MCF 10A (cell line): ENCODE data around the gene HS6ST3. TPM values are rescaled to one million over a fixed set of nuclear protein-coding genes. Genes with fewer than 3 reads are reported as not detected.

Experiments used
- BruUV-seq: library from RNA; stranded (reverse); fragments of 400-500 nt; replicated peaks from 2 replicates; lab custom pipeline; 2021; lab: Mats Ljungman, UMichigan
- CTCF ChIA-PET: fragments of 300-600 bp; sonication (Branson Sonifier 250); formaldehyde crosslinking; extraction: SDS; loops from one replicate; lab custom pipeline; 2021; ENCODE audit warnings: antibody characterized with exemption, inconsistent platforms; lab: Yijun Ruan, JAX
- POLR2A ChIA-PET: fragments of 300-600, 350-650 bp; sonication (Branson Sonifier 250); formaldehyde crosslinking; extraction: SDS; loops from one replicate; lab custom pipeline; 2020; ENCODE audit warnings: antibody characterized with exemption, inconsistent platforms; lab: Yijun Ruan, JAX
- DNase-seq: peaks from one replicate; pipeline ENCODE4 v3.0.0-alpha.2; 2018; ENCODE audit not compliant: unreplicated experiment
- H3K27ac Mint-ChIP-seq: one replicate; pipeline ENCODE4 v1.8.0; 2022; ENCODE audit warnings: mild to moderate bottlenecking, low read depth, mixed read lengths; ENCODE audit not compliant: unreplicated experiment
- H3K27me3 Mint-ChIP-seq: one replicate; pipeline ENCODE4 v1.8.0; 2022; ENCODE audit warnings: mixed read lengths; ENCODE audit not compliant: insufficient read depth, unreplicated experiment
- H3K36me3 Mint-ChIP-seq: one replicate; pipeline ENCODE4 v1.8.0; 2022; ENCODE audit warnings: mild to moderate bottlenecking, moderate library complexity, mixed read lengths; ENCODE audit not compliant: insufficient read depth, unreplicated experiment
- H3K4me1 Mint-ChIP-seq: one replicate; pipeline ENCODE4 v1.8.0; 2022; ENCODE audit warnings: mixed read lengths; ENCODE audit not compliant: insufficient read depth, unreplicated experiment
- H3K4me3 Mint-ChIP-seq: one replicate; pipeline ENCODE4 v1.8.0; 2022; ENCODE audit warnings: mild to moderate bottlenecking, moderate library complexity, mixed read lengths; ENCODE audit not compliant: unreplicated experiment
- H3K9me3 Mint-ChIP-seq: one replicate; pipeline ENCODE4 v1.8.0; 2022; ENCODE audit warnings: mixed read lengths; ENCODE audit not compliant: unreplicated experiment
- CTCF ChIP-seq: fragments of 200-600 bp; IDR thresholded peaks from one replicate; pipeline ENCODE4 v1.8.0; 2022; ENCODE audit warnings: antibody characterized with exemption, mild to moderate bottlenecking; ENCODE audit not compliant: unreplicated experiment
- intact Hi-C: fragments of 100-400 bp; cut with micrococcal nuclease; formaldehyde crosslinking; loops from 2 replicates; pipeline ENCODE4 v1.14.1; 2022
- total RNA-seq: library from RNA; stranded (reverse); gene quantifications from 2 replicates; pipeline ENCODE4 v1.2.3, GENCODE V29; 2022

The HS6ST3 gene
- total RNA-seq, 1 experiment from 2014 or later, result 0.09 TPM

DNA sequence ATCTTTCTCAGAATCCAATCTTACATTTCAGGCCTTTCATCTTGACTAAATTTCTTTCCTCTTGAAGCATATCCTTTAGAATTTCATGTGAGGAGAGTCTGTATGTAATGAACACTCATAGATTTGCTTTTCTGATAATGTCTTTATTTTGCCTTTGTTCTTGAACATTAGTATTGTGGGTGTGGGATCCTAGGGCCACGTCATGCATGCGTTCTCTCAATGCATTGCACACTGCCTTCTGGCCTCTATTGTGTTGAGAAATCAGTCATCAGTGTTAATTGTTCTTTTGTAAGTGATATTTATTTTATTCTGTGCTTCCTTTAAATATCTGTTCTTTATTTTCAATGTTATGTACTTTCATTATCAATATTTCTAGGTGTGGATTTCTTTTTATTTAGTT lies 539.4 kb downstream of the HS6ST3 start:
- intact Hi-C loops, result no loop called here
- ChIA-PET POLR2A (no interaction called here), CTCF (interaction anchor here (0.6 kb wide), 1 partner anchor 488 kb away, joined by 3 read pairs; no protein-coding TSS in a partner anchor)
- TF ChIP-seq CTCF, result no peak
- Mint-ChIP-seq H3K4me3 (no peak overlapping the region), H3K9me3 (no peaks in the 10 kb centered on the region), H3K4me1 (no peaks in the 10 kb centered on the region), H3K27me3 (no peaks in the 10 kb centered on the region), H3K36me3 (no peaks in the 10 kb centered on the region), H3K27ac (no peak overlapping the region)
- no peak for DNase-seq
- no TSS peak for BruUV-seq

DNA sequence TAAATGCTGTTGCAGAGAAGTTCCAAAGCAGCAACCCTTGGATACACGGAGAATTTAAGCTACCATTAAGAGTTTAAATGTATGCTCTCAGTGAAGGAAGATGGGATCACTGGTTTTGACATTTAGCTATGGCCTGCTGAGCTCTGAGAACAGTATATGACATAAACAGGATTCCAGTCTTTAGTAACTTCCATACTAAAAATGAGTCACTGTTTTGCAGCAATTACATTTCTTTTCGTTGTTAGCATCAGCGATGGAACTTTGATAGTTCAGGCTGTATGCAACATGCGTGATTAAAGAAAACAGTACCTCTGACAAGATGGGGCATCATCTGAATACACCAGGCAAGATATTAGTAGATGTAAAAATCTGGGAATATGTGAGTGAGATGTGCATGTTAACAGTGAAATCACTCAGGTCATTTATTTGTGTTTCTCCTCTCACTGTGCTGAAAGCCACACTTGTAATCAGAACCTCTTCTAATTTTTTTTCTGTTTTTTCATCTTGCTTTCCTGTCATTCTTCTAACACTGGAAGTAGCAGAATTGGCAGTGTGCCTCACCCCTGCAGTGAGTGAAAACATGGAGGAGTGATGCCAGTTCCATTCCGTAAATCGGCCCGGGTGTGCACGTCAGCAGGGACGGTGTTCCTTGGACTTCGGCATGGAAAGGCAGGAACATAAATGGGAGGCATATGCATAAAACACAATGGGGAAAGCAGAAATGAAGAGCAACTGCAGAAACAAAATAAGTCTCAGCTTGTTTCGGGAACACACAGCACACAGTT lies 542.8 kb downstream of the HS6ST3 start:
- ChIA-PET CTCF (no interaction called here), POLR2A (no interaction called here)
- Mint-ChIP-seq H3K36me3 (no peaks in the 10 kb centered on the region), H3K27ac (no peak overlapping the region), H3K4me3 (no peak overlapping the region), H3K9me3 (peaks cover 7% of the 10 kb centered on the region), H3K27me3 (no peaks in the 10 kb centered on the region), H3K4me1 (peaks cover 10% of the 10 kb centered on the region)
- no peak for DNase-seq
- intact Hi-C loops, result no loop called here
- BruUV-seq, result no TSS peak
- no peak for TF ChIP-seq CTCF

DNA sequence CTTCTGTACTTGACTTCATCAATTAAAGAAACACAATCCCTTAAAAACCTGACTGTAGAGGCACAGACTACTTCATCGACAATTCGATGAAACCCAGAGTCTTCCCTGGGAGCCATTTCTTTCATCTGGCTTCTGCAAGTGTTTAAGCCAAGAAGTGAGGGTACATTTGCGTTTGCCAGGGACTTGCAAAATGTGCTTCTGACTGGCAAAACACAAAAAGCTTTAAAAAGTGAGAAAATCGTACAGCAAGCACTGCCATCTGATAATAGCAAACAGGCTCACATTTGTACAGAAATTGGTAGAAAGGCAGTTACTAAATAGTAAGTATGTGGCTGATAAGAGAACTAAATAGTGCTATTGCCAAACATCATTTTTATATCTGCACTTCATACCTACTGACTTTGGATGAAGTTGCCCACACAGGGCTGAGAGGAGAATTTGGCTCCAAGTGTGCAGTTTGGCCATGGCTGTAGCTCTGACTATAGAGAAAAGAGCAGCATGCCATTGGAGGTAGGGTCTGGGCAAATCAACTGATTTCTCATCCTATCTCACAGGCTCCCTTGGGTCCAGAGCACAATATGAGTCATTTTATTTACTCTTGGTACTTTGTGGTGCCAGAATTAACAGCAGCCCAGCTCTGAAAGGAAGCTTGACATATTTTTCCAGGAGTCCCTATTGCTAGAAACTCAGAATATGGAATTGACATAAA lies 546.2 kb downstream of the HS6ST3 start:
- CTCF ChIA-PET, result interaction anchor here (0.6 kb wide), 1 partner anchor 164 kb away, joined by 3 read pairs; no protein-coding TSS in a partner anchor
- DNase-seq, result peak; percentile 40
- intact Hi-C loops, result no loop called here

More for the DNA sequence above, 546.2 kb downstream of the HS6ST3 start:
- peaks cover 10% of the 10 kb centered on the region for H3K4me1 Mint-ChIP-seq
- TF ChIP-seq CTCF, result no peak
- POLR2A ChIA-PET, result interaction anchor here (1.7 kb wide), 1 partner anchor 12 kb away, joined by 5 read pairs; no protein-coding TSS in a partner anchor
- no TSS peak for BruUV-seq
- H3K4me3 Mint-ChIP-seq, result no peak overlapping the region
- no peak overlapping the region for H3K27ac Mint-ChIP-seq
- H3K9me3 Mint-ChIP-seq, result peaks cover 7% of the 10 kb centered on the region
- H3K36me3 Mint-ChIP-seq, result no peaks in the 10 kb centered on the region
- no peaks in the 10 kb centered on the region for H3K27me3 Mint-ChIP-seq
